AG09319 (cell line): ENCODE results near the gene TTC9.

ENCODE experiments used
- DNase-seq: peaks from one replicate; pipeline ENCODE4 v3.0.0-alpha.2; 2010; ENCODE audit warnings: low read depth; ENCODE audit errors: extremely low read depth
- TF ChIP-seq, protein P1 (sequence below): IDR thresholded peaks from 2 replicates; pipeline ENCODE4 v1.5.1; 2011; ENCODE audit warnings: low read depth, mild to moderate bottlenecking, inconsistent platforms, low read length, moderate library complexity

Gene TTC9

DNA sequence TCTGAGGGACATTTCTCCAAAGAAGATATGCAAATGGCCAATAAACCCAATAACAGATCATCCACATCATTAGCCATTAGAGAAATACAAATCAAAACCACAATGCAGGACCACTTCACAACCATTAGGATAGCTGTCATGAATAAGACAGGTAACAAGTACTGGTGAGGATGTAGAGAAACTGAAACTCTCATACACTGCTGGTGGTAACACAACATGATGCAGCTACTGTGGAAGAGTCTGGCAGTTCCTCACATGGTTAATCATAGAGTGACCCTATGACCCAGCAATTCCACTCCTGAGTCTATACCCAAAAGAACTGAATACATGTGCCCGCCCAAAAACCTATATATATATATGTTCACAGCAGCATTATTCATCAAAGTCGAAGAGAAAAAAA, 39.0 kb downstream of the TTC9 start:
- TF ChIP-seq, protein P1, sequence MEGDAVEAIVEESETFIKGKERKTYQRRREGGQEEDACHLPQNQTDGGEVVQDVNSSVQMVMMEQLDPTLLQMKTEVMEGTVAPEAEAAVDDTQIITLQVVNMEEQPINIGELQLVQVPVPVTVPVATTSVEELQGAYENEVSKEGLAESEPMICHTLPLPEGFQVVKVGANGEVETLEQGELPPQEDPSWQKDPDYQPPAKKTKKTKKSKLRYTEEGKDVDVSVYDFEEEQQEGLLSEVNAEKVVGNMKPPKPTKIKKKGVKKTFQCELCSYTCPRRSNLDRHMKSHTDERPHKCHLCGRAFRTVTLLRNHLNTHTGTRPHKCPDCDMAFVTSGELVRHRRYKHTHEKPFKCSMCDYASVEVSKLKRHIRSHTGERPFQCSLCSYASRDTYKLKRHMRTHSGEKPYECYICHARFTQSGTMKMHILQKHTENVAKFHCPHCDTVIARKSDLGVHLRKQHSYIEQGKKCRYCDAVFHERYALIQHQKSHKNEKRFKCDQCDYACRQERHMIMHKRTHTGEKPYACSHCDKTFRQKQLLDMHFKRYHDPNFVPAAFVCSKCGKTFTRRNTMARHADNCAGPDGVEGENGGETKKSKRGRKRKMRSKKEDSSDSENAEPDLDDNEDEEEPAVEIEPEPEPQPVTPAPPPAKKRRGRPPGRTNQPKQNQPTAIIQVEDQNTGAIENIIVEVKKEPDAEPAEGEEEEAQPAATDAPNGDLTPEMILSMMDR = no peak
- DNase-seq = no peak

DNA sequence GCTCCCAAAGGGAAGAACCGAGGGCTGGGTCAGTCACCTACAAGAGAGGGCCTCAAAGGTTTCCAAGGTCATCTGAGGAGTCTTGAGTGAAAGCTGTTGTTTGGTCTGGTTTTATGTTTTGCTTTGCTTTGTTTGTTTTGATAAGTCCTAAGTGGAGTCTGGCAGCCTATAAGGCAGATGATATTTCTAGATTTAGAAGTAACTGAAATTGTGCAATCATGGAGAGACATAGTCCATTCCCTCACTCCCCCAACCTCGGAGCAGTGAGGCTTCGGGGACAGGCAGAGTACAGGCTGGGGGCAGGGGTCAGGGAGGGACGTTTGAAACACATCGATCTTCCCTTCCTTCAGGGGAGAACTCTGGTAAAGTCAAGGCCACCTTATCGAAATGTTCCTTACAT, 42.3 kb downstream of the TTC9 start:
- DNase-seq = no peak
- TF ChIP-seq, protein P1 = no peak

DNA sequence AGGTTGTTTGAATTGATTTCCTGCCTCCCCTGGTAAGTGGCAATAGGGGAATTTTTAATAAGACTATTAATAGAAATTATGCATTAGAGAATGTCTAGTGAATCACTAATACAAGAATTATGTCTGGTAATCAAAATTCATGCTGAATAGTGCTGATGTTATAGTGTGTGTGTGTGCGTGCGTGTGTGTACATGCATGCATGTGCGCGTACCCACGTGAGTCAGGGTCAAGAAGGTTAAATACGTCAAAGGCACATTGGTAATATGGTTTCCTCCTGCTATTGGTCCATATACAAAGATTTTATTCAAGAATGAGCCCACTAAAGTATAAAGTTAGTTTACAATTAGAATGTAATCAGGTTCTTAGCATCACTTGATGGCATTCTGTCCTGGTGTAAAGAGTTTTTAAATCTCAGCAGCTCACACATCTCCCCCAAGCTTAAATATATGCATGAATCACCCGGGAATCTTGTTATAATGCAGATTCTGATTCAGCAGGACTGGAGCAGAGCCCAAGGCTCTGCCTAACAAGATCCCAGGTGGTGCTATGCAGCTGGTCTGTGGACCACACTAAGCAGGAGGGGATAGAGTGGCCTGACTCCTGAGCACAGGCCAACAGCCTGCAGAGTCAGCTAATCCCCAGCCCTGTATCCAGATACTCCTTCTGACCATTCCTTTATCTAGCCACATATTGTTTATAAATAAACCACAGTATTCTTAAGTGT, 43.9 kb downstream of the TTC9 start:
- no peak for DNase-seq
- TF ChIP-seq, protein P1 = no peak

DNA sequence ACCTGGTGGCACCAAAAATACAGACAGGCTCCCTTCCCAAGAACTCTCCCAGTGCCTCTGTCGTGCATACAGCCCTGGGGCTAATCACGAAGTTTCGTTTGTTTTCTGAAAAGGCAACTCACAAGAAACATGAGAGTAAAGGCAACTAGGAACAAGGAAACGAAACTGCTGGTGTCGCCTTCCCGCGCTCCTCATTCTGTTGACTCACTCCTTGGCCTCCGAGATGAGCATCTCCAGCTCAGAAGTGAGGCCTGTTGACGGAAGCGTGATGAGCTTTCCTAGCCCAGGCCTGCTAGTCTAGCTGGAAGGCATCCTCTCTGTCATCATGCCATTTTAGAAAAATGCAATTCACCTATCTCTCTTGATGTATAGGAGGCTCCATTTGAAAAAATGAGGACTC, 50.5 kb downstream of the TTC9 start:
- TF ChIP-seq, protein P1 = no peak
- DNase-seq = no peak

DNA sequence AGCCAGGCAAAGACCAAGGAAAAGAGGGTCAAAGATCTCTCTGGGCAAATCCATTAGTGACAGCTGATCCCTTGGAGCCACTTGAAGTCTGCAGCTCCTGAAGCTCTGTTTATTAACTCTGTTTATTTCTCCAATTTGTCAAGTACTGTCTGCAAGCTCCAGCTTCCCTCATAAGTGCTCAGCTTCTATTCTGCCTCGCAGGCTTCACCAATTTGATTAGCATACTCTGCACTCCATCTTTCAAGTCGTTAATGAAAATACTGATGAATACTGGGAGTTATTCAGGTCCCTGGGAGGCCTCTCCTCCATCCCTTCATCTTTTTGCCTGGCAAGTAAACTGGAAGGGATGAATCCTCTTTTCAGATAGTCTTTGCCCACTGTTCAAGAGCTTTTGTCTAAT, 54.3 kb downstream of the TTC9 start:
- TF ChIP-seq, protein P1 = no peak

DNA sequence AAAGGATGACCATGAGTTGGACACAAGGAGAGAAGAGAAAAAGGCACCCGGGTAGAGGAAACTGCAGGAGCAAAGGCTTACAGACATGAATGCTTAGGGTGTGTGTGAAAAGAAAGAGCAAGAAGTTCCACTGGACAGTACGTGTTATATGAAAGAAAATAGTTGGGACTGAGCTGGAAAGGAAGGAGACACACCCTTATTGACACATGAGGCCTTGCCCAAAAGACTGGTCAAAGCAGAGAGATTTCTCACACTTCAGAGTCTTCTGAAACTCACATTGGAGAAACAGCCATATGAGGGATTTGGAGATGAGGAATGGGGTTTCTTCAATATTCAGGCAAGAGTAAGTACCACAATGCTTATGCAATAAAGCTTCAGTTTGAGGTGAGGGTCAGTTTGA, 56.0 kb downstream of the TTC9 start:
- no peak for DNase-seq
- TF ChIP-seq, protein P1 = no peak

More for the DNA sequence above, 54.3 kb downstream of the TTC9 start:
- no peak for DNase-seq

DNA sequence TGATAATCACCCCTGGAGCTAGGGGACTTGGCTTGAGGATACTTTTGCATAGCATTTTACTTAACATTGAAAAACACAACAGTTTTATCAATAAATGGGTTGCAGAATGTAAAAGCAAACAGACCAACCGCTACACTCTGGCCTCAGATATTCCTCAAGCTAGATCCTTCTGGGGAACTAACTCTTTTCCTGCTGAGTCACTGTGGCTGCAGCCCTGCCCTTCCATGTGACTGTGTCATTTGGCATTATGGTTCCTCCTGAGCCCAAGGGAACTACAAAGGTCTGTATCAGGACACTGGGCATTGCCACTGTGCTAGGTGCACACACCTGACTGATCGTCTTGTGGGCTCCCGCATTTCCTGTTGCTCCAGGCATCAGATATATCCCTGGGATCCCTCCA, 56.6 kb downstream of the TTC9 start:
- no peak for DNase-seq
- TF ChIP-seq, protein P1 = no peak
